Heart right ventricle (tissue), 16 donors: ENCODE results near the gene ALDH9A1. TPM values are rescaled to one million over a fixed set of nuclear protein-coding genes. Genes with fewer than 3 reads are reported as not detected.
"Not testable (repeated sequence)": the region's sequence is repeated elsewhere in the genome, so short reads cannot be mapped to it uniquely, and the experiment has no call there.

Source experiments
- ATAC-seq, 8 donors: fragments of 200-7000 bp; cut with Tn5 transposase; one replicate each; pipeline ENCODE4 v1.9.1; 2020; ENCODE audit warnings: mild to moderate bottlenecking in 8 of 8, moderate library complexity in 8 of 8, moderate number of reproducible peaks in 1 of 8
- DNase-seq, 2 donors: peaks; one replicate each; pipeline ENCODE4 v3.0.0-alpha.2; 2020
- H3K27ac ChIP-seq, 10 donors: fragments of 200-600 bp; sonication (generic) in 2 of 10; one replicate each; pipeline versions ENCODE4 v1.5.0 to v1.8.0; 2020 to 2022; ENCODE audit warnings: mild to moderate bottlenecking in 3 of 10
- H3K27me3 ChIP-seq, 7 donors: fragments of 200-600 bp; one replicate each; pipeline ENCODE4 v1.8.0; 2021 to 2022; ENCODE audit warnings: mild to moderate bottlenecking in 2 of 7
- H3K36me3 ChIP-seq, 9 donors: fragments of 200-600 bp; sonication (generic) in 1 of 9; one replicate each; pipeline versions ENCODE4 v1.5.0 to v1.8.0; 2020 to 2022; ENCODE audit warnings: mild to moderate bottlenecking in 2 of 9
- H3K4me1 ChIP-seq, 9 donors: fragments of 200-600 bp; sonication (generic) in 1 of 9; one replicate each; pipeline versions ENCODE4 v1.5.0 to v1.8.0; 2020 to 2022; ENCODE audit warnings: mild to moderate bottlenecking in 4 of 9
- H3K4me3 ChIP-seq, 10 donors: fragments of 200-600 bp; sonication (generic) in 2 of 10; one replicate each; pipeline versions ENCODE4 v1.5.0 to v1.8.0; 2020 to 2022; ENCODE audit warnings: mild to moderate bottlenecking in 7 of 10, moderate library complexity in 2 of 10
- H3K9me3 ChIP-seq, 11 donors: fragments of 200-600 bp in 10 of 11; sonication (generic) in 2 of 11; one replicate each; pipeline versions ENCODE4 v1.5.0 to v1.8.0; 2013 to 2022; ENCODE audit warnings: mild to moderate bottlenecking in 2 of 11, control low read depth in 1 of 11, moderate library complexity in 1 of 11
- CTCF ChIP-seq, 9 donors: fragments of 200-600 bp; sonication (generic) in 2 of 9; IDR thresholded peaks; one replicate each; pipeline versions ENCODE4 v1.5.0 to v1.8.0; 2021 to 2022; ENCODE audit warnings: antibody characterized with exemption in 9 of 9, mild to moderate bottlenecking in 5 of 9, moderate library complexity in 1 of 9
- WGBS, 2 donors: extraction: QIAGEN DNeasy Blood & Tissue Kit; methylation state at CpG; one replicate each; pipeline ENCODE4 v1.1.7; 2013; ENCODE audit warnings: inconsistent platforms in 1 of 2; 5-methylcytosine and 5-hydroxymethylcytosine counted together
- intact Hi-C, 10 donors: fragments of 100-400 bp; cut with DNase I; formaldehyde crosslinking; loops; one replicate each; pipeline versions ENCODE4 v1.11.1 to v1.14.2; 2022
- polyA plus RNA-seq, 2 donors: library from polyadenylated mRNA; stranded (reverse); fragments of 200-250 nt; gene quantifications; one replicate each; pipeline ENCODE4 v1.2.3, GENCODE V29; 2013
- total RNA-seq, 10 donors: library from RNA; stranded (reverse); fragmentation: NEBNext Ultra II Directional in 3 of 10; extraction: Animal tissue kit (Norgen Biotek cat#: 25700) in 3 of 10; gene quantifications; one replicate each; pipeline versions ENCODE4 v1.2.1 to v1.2.4, GENCODE V29; 2021 to 2023
- donor health status: Arrhythmogenic right ventricular cardiomyopathy.
- donor health status: ischemic (EF 13 %, LVEDD 7.1; RV severe dilation, severe dysfunction).
- donor health status: healthy with polysubstance abuse.
- donor health status: DM: no; HTN: yes; CAD: no.
- donor health status: DM: no; HTN: no; CAD: no.
- donor health status: ischemic (EF 25% LVEDD 6.9; RV normal size, moderate dysfunction).
- donor health status: ischemic (EF 25% LVEDD 5.7; RV mildly dilated, moderate dysfunction).
- donor health status: healthy.
- donor health status: DM: yes; HTN: yes; CAD: no.
- donor health status: Ischemic cardiomyopathy.
- donor health status: ischemic (EF 35%, LVEDD 5.7; RV mildly dilated, moderate dysfunction).
- donor health status: nonischemic (EF 11% LVEDD 7.7; RV severe dilation, severe dysfunction).
- donor health status: DM: yes; HTN: yes; CAD: no.
- donor health status: PGD.
- donor health status: ischemic (EF 29% LVEDD 5.4; RV normal size, mild dysfunction).
- donor health status: nonischemic (EF 23%, LVEDD 6.1; RV moderate dilation, normal function).

Gene ALDH9A1
- total and polyA plus RNA-seq, 12 donors, result 13.8 to 75.3 (median 63.6) TPM

GRCh38 chr1:165707984-165708706 lies 9.8 kb upstream of the ALDH9A1 start:
- Histone ChIP-seq H3K27me3 (peaks cover 0 to 18% (median 0%) of the 10 kb centered on the region in 7 donors), H3K9me3 (no peaks in the 10 kb centered on the region), H3K27ac (no peak overlapping the region), H3K36me3 (no peaks in the 10 kb centered on the region), H3K4me3 (no peak overlapping the region), H3K4me1 (no peaks in the 10 kb centered on the region)
- DNase-seq (no peak), ATAC-seq (no peak)
- intact Hi-C loops, result no loop called here
- 77 to 81% methylated on average over 11 of the region's 11 CpGs for WGBS, 2 donors
- no peak for TF ChIP-seq CTCF (IDR thresholded peaks at IDR 0.05)

GRCh38 chr1:165703648-165704047 lies 5.3 kb upstream of the ALDH9A1 start:
- peaks cover 0 to 13% (median 0%) of the 10 kb centered on the region in 7 donors for H3K27me3 ChIP-seq
- no peaks in the 10 kb centered on the region for H3K36me3 ChIP-seq
- 82 to 88% methylated on average over 2 of the region's 2 CpGs for WGBS, 2 donors
- intact Hi-C loops, result no loop called here
- ATAC-seq (no peak), DNase-seq (no peak)
- H3K27ac ChIP-seq, result no peak overlapping the region
- H3K4me1 ChIP-seq, result peaks cover 0 to 8% (median 3%) of the 10 kb centered on the region in 9 donors
- no peak for TF ChIP-seq CTCF (IDR thresholded peaks at IDR 0.05)
- no peak overlapping the region for H3K4me3 ChIP-seq
- H3K9me3 ChIP-seq, result no peaks in the 10 kb centered on the region

- 88% methylated on average over 7 of the region's 7 CpGs for WGBS, 2 donors
- Histone ChIP-seq H3K27me3 (peaks cover 0 to 12% (median 0%) of the 10 kb centered on the region in 7 donors), H3K4me1 (peaks cover 4 to 15% (median 12%) of the 10 kb centered on the region in 9 donors)
- H3K27ac ChIP-seq, DNase-seq, H3K36me3 ChIP-seq, ATAC-seq, intact Hi-C loops, H3K9me3 ChIP-seq, H3K4me3 ChIP-seq: not testable (repeated sequence)
Measured at GRCh38 chr1:165701922-165702321, 3.6 kb upstream of the ALDH9A1 start.

- intact Hi-C loops, result loop anchor here in 7 of 10 donors (2.0 to 10.0 kb wide), 7 partner anchors 67 to 325 kb away; partner anchors contain the start of gene MGST3 (in 4 of the 7)
- H3K36me3 ChIP-seq, result peaks cover 0 to 2% (median 0%) of the 10 kb centered on the region in 9 donors
- ATAC-seq (no peak), DNase-seq (no peak)
- 79 to 96% methylated on average over 3 of the region's 3 CpGs for WGBS, 2 donors
- H3K27me3 ChIP-seq, result no peaks in the 10 kb centered on the region
- H3K4me1 ChIP-seq, result peaks cover 4 to 39% (median 22%) of the 10 kb centered on the region in 9 donors
- no peak overlapping the region for H3K4me3 ChIP-seq
- TF ChIP-seq CTCF (IDR thresholded peaks at IDR 0.05), result no peak
- no peaks in the 10 kb centered on the region for H3K9me3 ChIP-seq
- H3K27ac ChIP-seq, result no peak overlapping the region
Measured at GRCh38 chr1:165699577-165699976, 1.2 kb upstream of the ALDH9A1 start.

- intact Hi-C loops, result loop anchor here in 7 of 10 donors (1.0 to 10.0 kb wide), 9 partner anchors 66 to 324 kb away; partner anchors contain the start of genes MGST3 (in 4 of the 7) and TMCO1 (in 1 of the 7)
- Histone ChIP-seq H3K27ac (peak overlapping the region; percentile 92 to 99 (median 95)), H3K4me3 (peak overlapping the region; percentile 39 to 92 (median 81)), H3K27me3 (no peaks in the 10 kb centered on the region), H3K9me3 (no peaks in the 10 kb centered on the region), H3K36me3 (peaks cover 0 to 11% (median 0%) of the 10 kb centered on the region in 9 donors), H3K4me1 (peaks cover 4 to 39% (median 22%) of the 10 kb centered on the region in 9 donors)
- WGBS, 2 donors, result 0% methylated on average over 7 of the region's 7 CpGs
- ATAC-seq (no peak), DNase-seq (no peak)
- TF ChIP-seq CTCF (IDR thresholded peaks at IDR 0.05), result no peak
Measured at GRCh38 chr1:165698761-165699052, 345 bp upstream of the ALDH9A1 start.
